Parathyroid adenoma (tissue), 2 donors: ENCODE data around the gene FANCC.

Experiments
- H2AFZ ChIP-seq: fragments of 300-600 bp; sonication (generic); one replicate; pipeline ENCODE4 v1.7.0; 2017; ENCODE audit warnings: antibody characterized with exemption, mild to moderate bottlenecking
- H3K27ac ChIP-seq: fragments of 300-600 bp; sonication (generic); one replicate; pipeline ENCODE4 v1.7.0; 2017
- H3K27me3 ChIP-seq: fragments of 300-600 bp; sonication (generic); one replicate; pipeline ENCODE4 v1.7.0; 2017; ENCODE audit warnings: low read length; ENCODE audit not compliant: control insufficient read depth, insufficient read depth
- H3K36me3 ChIP-seq: fragments of 300-600 bp; sonication (generic); one replicate; pipeline ENCODE4 v1.7.0; 2017; ENCODE audit warnings: low read length; ENCODE audit not compliant: control insufficient read depth, insufficient read depth
- H3K4me1 ChIP-seq: fragments of 300-600 bp; sonication (generic); one replicate; pipeline ENCODE4 v1.7.0; 2017; ENCODE audit warnings: control low read depth
- H3K4me2 ChIP-seq: fragments of 300-600 bp; sonication (generic); one replicate; pipeline ENCODE4 v1.7.0; 2017; ENCODE audit warnings: low read length
- H3K4me3 ChIP-seq: fragments of 300-600 bp; sonication (generic); one replicate; pipeline ENCODE4 v1.7.0; 2017; ENCODE audit warnings: low read depth, low read length
- H3K79me2 ChIP-seq: fragments of 300-600 bp; sonication (generic); one replicate; pipeline ENCODE4 v1.7.0; 2017; ENCODE audit warnings: control low read depth
- H3K9ac ChIP-seq: fragments of 300-600 bp; sonication (generic); one replicate; pipeline ENCODE4 v1.7.0; 2017; ENCODE audit warnings: mild to moderate bottlenecking
- H3K9me3 ChIP-seq: fragments of 300-600 bp; sonication (generic); one replicate; pipeline ENCODE4 v1.7.0; 2017; ENCODE audit warnings: low read length; ENCODE audit not compliant: control insufficient read depth
- TF ChIP-seq, protein P1 (sequence below): fragments of 300-600 bp; sonication (generic); IDR thresholded peaks from one replicate; pipeline ENCODE4 v1.7.0; 2017; ENCODE audit warnings: antibody characterized with exemption, mild to moderate bottlenecking
- donor health status: primary hyperparathyroidism.

The FANCC gene

DNA sequence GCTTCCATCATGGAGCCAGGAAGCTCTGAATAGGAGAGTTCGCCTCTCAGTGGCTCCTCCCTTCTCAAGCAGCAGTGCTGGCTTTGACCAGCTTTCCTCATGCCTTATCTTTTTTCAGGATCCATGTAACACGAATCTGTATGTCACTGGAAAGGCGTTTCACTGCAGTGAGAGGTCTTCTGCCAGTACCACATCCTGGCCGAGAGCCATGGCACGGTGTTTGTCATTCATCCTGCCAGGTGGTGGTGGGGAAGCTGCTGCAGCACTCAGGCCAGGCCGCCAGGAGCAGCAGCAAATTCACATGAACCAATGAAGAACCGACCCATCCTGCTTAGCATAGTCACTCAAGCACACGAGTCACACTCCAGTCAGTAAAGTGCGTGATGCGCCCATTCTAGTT is 179.0 kb downstream of the FANCC start:
- Histone ChIP-seq H3K4me3 (peak overlapping the region; percentile 13), H3K4me2 (peak overlapping the region; percentile 7)
- TF ChIP-seq, protein P1, sequence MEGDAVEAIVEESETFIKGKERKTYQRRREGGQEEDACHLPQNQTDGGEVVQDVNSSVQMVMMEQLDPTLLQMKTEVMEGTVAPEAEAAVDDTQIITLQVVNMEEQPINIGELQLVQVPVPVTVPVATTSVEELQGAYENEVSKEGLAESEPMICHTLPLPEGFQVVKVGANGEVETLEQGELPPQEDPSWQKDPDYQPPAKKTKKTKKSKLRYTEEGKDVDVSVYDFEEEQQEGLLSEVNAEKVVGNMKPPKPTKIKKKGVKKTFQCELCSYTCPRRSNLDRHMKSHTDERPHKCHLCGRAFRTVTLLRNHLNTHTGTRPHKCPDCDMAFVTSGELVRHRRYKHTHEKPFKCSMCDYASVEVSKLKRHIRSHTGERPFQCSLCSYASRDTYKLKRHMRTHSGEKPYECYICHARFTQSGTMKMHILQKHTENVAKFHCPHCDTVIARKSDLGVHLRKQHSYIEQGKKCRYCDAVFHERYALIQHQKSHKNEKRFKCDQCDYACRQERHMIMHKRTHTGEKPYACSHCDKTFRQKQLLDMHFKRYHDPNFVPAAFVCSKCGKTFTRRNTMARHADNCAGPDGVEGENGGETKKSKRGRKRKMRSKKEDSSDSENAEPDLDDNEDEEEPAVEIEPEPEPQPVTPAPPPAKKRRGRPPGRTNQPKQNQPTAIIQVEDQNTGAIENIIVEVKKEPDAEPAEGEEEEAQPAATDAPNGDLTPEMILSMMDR, result peak; percentile 35

GRCh38 chr9:95137587-95138145 is 179.8 kb downstream of the FANCC start:
- Histone ChIP-seq H3K36me3 (no peaks in the 10 kb centered on the region), H3K4me1 (peaks cover 19% of the 10 kb centered on the region), H3K9ac (no peak overlapping the region), H3K27ac (no peak overlapping the region), H3K4me3 (no peak overlapping the region), H3K9me3 (no peaks in the 10 kb centered on the region), H2AFZ (no peak overlapping the region), H3K27me3 (no peaks in the 10 kb centered on the region), H3K4me2 (no peak overlapping the region), H3K79me2 (no peaks in the 10 kb centered on the region)
- TF ChIP-seq, protein P1, result no peak

More for the DNA sequence above, 179.0 kb downstream of the FANCC start:
- H3K9ac ChIP-seq, result no peak overlapping the region
- no peaks in the 10 kb centered on the region for H3K9me3 ChIP-seq
- H3K36me3 ChIP-seq, result no peaks in the 10 kb centered on the region
- H3K27ac ChIP-seq, result no peak overlapping the region
- peaks cover 13% of the 10 kb centered on the region for H3K4me1 ChIP-seq
- H2AFZ ChIP-seq, result peak overlapping the region; percentile 28
- no peaks in the 10 kb centered on the region for H3K79me2 ChIP-seq
- no peaks in the 10 kb centered on the region for H3K27me3 ChIP-seq

- H2AFZ ChIP-seq, result no peak overlapping the region
- H3K4me3 ChIP-seq, result no peak overlapping the region
- no peaks in the 10 kb centered on the region for H3K79me2 ChIP-seq
- no peak overlapping the region for H3K27ac ChIP-seq
- no peak overlapping the region for H3K9ac ChIP-seq
- no peaks in the 10 kb centered on the region for H3K36me3 ChIP-seq
- H3K9me3 ChIP-seq, result no peaks in the 10 kb centered on the region
- no peak overlapping the region for H3K4me2 ChIP-seq
- peaks cover 19% of the 10 kb centered on the region for H3K4me1 ChIP-seq
- no peaks in the 10 kb centered on the region for H3K27me3 ChIP-seq
- TF ChIP-seq, protein P1, result no peak
These were observed 181.8 kb downstream of the FANCC start for GRCh38 chr9:95135756-95136155.

DNA sequence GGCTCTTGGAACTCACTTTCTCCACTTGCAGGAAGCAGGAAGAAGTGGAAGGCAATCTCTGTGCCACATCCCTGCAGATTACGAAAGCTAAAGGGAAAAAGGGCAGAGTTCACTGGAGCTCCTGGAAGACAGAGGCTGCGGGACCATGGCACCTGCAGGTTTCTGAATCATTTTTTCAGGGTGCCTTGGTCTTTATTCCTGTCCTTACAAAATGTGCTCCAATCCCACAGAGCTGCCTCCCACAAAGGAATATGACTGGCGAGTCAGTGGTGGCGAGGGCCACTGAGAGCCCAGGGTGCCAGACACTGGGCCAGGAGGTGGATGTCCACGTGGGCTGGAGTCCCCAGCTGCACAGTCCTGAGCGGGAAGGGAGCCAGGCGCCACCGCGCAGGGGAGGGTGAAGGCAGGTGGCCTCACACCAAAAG is 183.0 kb downstream of the FANCC start:
- Histone ChIP-seq H3K79me2 (no peaks in the 10 kb centered on the region), H3K27me3 (no peaks in the 10 kb centered on the region), H3K27ac (peak overlapping the region; percentile 78), H3K4me3 (no peak overlapping the region), H3K4me1 (peaks cover 19% of the 10 kb centered on the region), H3K4me2 (no peak overlapping the region), H3K9me3 (no peaks in the 10 kb centered on the region), H3K9ac (no peak overlapping the region), H3K36me3 (no peaks in the 10 kb centered on the region), H2AFZ (no peak overlapping the region)
- TF ChIP-seq, protein P1, result no peak

- no peaks in the 10 kb centered on the region for H3K79me2 ChIP-seq
- TF ChIP-seq, protein P1, result no peak
- H3K4me1 ChIP-seq, result peaks cover 11% of the 10 kb centered on the region
- no peak overlapping the region for H3K9ac ChIP-seq
- no peaks in the 10 kb centered on the region for H3K9me3 ChIP-seq
- no peaks in the 10 kb centered on the region for H3K36me3 ChIP-seq
- no peak overlapping the region for H3K4me3 ChIP-seq
- H3K27me3 ChIP-seq, result no peaks in the 10 kb centered on the region
- peak overlapping the region; percentile 78 for H3K27ac ChIP-seq
- no peak overlapping the region for H3K4me2 ChIP-seq
- H2AFZ ChIP-seq, result peak overlapping the region; percentile 46
These were observed 184.2 kb downstream of the FANCC start for GRCh38 chr9:95133325-95133705.
